Right cardiac atrium (tissue), 5 donors: Measurements from ENCODE around the gene IGDCC3. TPM values are rescaled to one million over a fixed set of nuclear protein-coding genes. Genes with fewer than 3 reads are reported as not detected.

Source experiments
- polyA plus RNA-seq: library from polyadenylated mRNA; stranded (reverse); fragments of 200-250 nt; gene quantifications from one replicate; pipeline ENCODE4 v1.2.3, GENCODE V29; 2013
- total RNA-seq, 4 donors: library from RNA; stranded (reverse); fragmentation: NEBNext Ultra II Directional; extraction: Animal tissue kit (Norgen Biotek cat#: 25700); gene quantifications; one replicate each; pipeline ENCODE4 v1.2.1, GENCODE V29; 2021
- donor health status: healthy with polysubstance abuse.
- donor health status: DM: no; HTN: yes; CAD: no.
- donor health status: DM: no; HTN: no; CAD: no.
- donor health status: DM: no; HTN: yes; CAD: no; lungs with severe emphysema.
- donor health status: DM: yes; HTN: yes; CAD: no.

The IGDCC3 gene
- total and polyA plus RNA-seq, 5 donors: 0.09 to 0.14 (median 0.09) TPM; not detected in 2

Other genes with a start within 250 kb of the IGDCC3 start
- gene PDCD7, start 244.2 kb downstream of the IGDCC3 start, total RNA-seq: 10 to 100 TPM; 13.3 to 20.9 (median 16.6) TPM
- gene PDCD7, start 244.2 kb downstream of the IGDCC3 start, polyA plus RNA-seq: 13.0 TPM
- gene CLPX, start 192.7 kb downstream of the IGDCC3 start, total RNA-seq: 10 to 100 TPM; 44.7 to 51.2 (median 49.2) TPM
- 15.6 TPM for gene CLPX, start 192.7 kb downstream of the IGDCC3 start, polyA plus RNA-seq
- gene CILP, start 166.5 kb downstream of the IGDCC3 start, total RNA-seq: 1 to 10 TPM; 2.3 to 9.9 (median 4.1) TPM
- 1.3 TPM for gene CILP, start 166.5 kb downstream of the IGDCC3 start, polyA plus RNA-seq
- gene PARP16, start 91.1 kb downstream of the IGDCC3 start, total RNA-seq: 1 to 10 TPM; 5.2 to 6.1 (median 5.5) TPM
- gene PARP16, start 91.1 kb downstream of the IGDCC3 start, polyA plus RNA-seq: 4.3 TPM
- gene RNU5A-1, start 82.0 kb downstream of the IGDCC3 start, total RNA-seq: 10 to 100 TPM in 1 of 4 donors, not detected in 3; 12.5 TPM
- gene RNU5A-1, start 82.0 kb downstream of the IGDCC3 start, polyA plus RNA-seq: not detected
- 10 to 100 TPM; 16.9 to 71.0 (median 42.7) TPM for gene RNU5B-1, start 73.3 kb downstream of the IGDCC3 start, total RNA-seq
- not detected for gene RNU5B-1, start 73.3 kb downstream of the IGDCC3 start, polyA plus RNA-seq
- 1 to 10 TPM; 1.6 to 5.3 (median 4.4) TPM for gene IGDCC4, start 44.9 kb upstream of the IGDCC3 start, total RNA-seq
- 2.2 TPM for gene IGDCC4, start 44.9 kb upstream of the IGDCC3 start, polyA plus RNA-seq
- gene DPP8, start 139.7 kb upstream of the IGDCC3 start, total RNA-seq: 10 to 100 TPM; 28.7 to 35.3 (median 33.8) TPM
- gene DPP8, start 139.7 kb upstream of the IGDCC3 start, polyA plus RNA-seq: 9.1 TPM
- 10 to 100 TPM; 11.7 to 16.7 (median 15.0) TPM for gene HACD3, start 152.5 kb upstream of the IGDCC3 start, total RNA-seq
- 9.8 TPM for gene HACD3, start 152.5 kb upstream of the IGDCC3 start, polyA plus RNA-seq
- 10 to 100 TPM; 15.2 to 22.8 (median 18.6) TPM for gene INTS14, start 233.1 kb upstream of the IGDCC3 start, total RNA-seq
- 11.0 TPM for gene INTS14, start 233.1 kb upstream of the IGDCC3 start, polyA plus RNA-seq
- 1 to 10 TPM; 2.3 to 3.1 (median 2.5) TPM for gene SLC24A1, start 243.9 kb upstream of the IGDCC3 start, total RNA-seq
- gene SLC24A1, start 243.9 kb upstream of the IGDCC3 start, polyA plus RNA-seq: 2.4 TPM